HG02798 (cell line): ENCODE data around the gene HIBADH.
A peak's percentile ranks its signal among the peaks of the same experiment; 100 is the strongest.
"Not testable (repeated sequence)": the region's sequence is repeated elsewhere in the genome, so short reads cannot be mapped to it uniquely, and the experiment has no call there.

Experiments
- ATAC-seq: cut with Tn5 transposase; IDR thresholded peaks from one replicate; pipeline ENCODE4 v1.9.1; 2021; ENCODE audit warnings: mild to moderate bottlenecking; ENCODE audit not compliant: unreplicated experiment, poor library complexity

The HIBADH gene

GRCh38 chr7:27605689-27606269 lies 56.9 kb downstream of the HIBADH start:
- ATAC-seq, result no peak

GRCh38 chr7:27605283-27605682 lies 57.4 kb downstream of the HIBADH start:
- ATAC-seq, result no peak

- ATAC-seq, result no peak
These were observed 58.9 kb downstream of the HIBADH start for GRCh38 chr7:27603813-27604212.

GRCh38 chr7:27602766-27603165 lies 59.9 kb downstream of the HIBADH start:
- ATAC-seq, result no peak

GRCh38 chr7:27601217-27601616 lies 61.5 kb downstream of the HIBADH start:
- no peak for ATAC-seq

- no peak for ATAC-seq
These were observed 62.4 kb downstream of the HIBADH start for GRCh38 chr7:27600247-27600646.

GRCh38 chr7:27595009-27595408 lies 67.7 kb downstream of the HIBADH start:
- ATAC-seq, result no peak

GRCh38 chr7:27593226-27593625 lies 69.5 kb downstream of the HIBADH start:
- ATAC-seq, result no peak

GRCh38 chr7:27590416-27590815 lies 72.3 kb downstream of the HIBADH start:
- ATAC-seq, result no peak

GRCh38 chr7:27587429-27587828 lies 75.3 kb downstream of the HIBADH start:
- ATAC-seq, result no peak

- ATAC-seq, result peak; percentile 92
These were observed 75.9 kb downstream of the HIBADH start for GRCh38 chr7:27586825-27587224.

GRCh38 chr7:27585781-27586447 lies 76.8 kb downstream of the HIBADH start:
- ATAC-seq, result no peak

GRCh38 chr7:27581906-27582305 lies 80.8 kb downstream of the HIBADH start:
- ATAC-seq, result no peak

- ATAC-seq, result no peak
These were observed 81.6 kb downstream of the HIBADH start for GRCh38 chr7:27581119-27581518.

GRCh38 chr7:27579565-27579964 lies 83.1 kb downstream of the HIBADH start:
- no peak for ATAC-seq

- ATAC-seq, result not testable (repeated sequence)
These were observed 84.5 kb downstream of the HIBADH start for GRCh38 chr7:27578169-27578568.

GRCh38 chr7:27576360-27576944 lies 86.2 kb downstream of the HIBADH start:
- ATAC-seq, result no peak

- ATAC-seq, result no peak
These were observed 87.1 kb downstream of the HIBADH start for GRCh38 chr7:27575613-27576012.

GRCh38 chr7:27569106-27569505 lies 93.6 kb downstream of the HIBADH start:
- no peak for ATAC-seq

- no peak for ATAC-seq
These were observed 95.4 kb downstream of the HIBADH start for GRCh38 chr7:27567266-27567665.

- ATAC-seq, result no peak
These were observed 97.7 kb downstream of the HIBADH start for GRCh38 chr7:27564881-27565482.
